ENCODE measurements around the gene CASP1. TPM values are rescaled to one million over a fixed set of nuclear protein-coding genes. Genes with fewer than 3 reads are reported as not detected.
"Not testable (repeated sequence)": the region's sequence is repeated elsewhere in the genome, so short reads cannot be mapped to it uniquely, and the experiment has no call there.

CASP1 gene
- total RNA-seq, result 2.7 to 4.9 TPM (median 2.8 TPM) in 3 replicates

DNA sequence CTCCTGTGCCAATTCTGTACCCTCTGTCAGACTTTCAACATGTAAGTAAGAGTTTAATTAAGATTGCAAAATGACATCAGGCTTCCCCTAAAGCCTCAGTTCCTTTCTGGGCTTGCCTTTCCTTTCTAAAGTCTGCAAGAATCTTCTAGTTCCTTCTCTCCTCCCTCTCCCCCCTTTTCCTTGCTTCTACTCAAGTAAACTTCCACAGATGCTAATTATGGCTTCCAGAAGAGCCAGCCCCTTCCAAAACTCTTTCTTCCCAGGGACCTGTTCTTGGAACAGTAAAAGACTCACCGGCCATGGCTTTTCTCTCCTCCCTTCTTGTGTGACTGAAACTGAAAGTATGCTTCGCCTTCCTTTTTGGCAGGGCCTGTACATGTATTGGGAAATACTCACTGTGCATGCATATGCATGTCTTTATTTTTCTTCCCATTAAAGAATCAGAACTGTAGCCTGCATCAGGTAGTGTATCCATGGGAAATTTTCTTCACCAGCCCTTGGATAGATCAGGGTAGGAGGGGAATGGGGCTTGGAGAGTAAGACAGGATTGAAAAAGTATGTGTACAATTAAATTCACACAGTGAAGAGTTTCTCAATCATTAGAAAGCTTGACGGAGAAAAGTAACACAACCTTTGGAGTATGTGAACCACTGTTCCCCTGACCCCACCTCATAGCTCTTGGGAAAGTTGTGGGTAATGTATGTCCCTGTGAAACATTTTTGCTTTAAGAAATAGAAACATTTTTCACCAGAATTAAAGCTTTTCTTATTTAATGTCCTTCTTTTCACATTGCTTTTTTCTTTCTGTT lies at the start of gene CASP1:
TSS of gene CASP1 (minus strand) at position 332 of the 808 bp plus-strand sequence. CDS start at position 301, 31 bp downstream.
- H3K36me3 Mint-ChIP-seq, result peaks cover 9% of the 10 kb centered on the region
- TF ChIP-seq, protein P1, sequence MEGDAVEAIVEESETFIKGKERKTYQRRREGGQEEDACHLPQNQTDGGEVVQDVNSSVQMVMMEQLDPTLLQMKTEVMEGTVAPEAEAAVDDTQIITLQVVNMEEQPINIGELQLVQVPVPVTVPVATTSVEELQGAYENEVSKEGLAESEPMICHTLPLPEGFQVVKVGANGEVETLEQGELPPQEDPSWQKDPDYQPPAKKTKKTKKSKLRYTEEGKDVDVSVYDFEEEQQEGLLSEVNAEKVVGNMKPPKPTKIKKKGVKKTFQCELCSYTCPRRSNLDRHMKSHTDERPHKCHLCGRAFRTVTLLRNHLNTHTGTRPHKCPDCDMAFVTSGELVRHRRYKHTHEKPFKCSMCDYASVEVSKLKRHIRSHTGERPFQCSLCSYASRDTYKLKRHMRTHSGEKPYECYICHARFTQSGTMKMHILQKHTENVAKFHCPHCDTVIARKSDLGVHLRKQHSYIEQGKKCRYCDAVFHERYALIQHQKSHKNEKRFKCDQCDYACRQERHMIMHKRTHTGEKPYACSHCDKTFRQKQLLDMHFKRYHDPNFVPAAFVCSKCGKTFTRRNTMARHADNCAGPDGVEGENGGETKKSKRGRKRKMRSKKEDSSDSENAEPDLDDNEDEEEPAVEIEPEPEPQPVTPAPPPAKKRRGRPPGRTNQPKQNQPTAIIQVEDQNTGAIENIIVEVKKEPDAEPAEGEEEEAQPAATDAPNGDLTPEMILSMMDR (IDR thresholded peaks at IDR 0.05; ENCODE audit: unreplicated experiment), result no peak
- no peak for DNase-seq (ENCODE audit: low spot score in 2 of 2, unreplicated experiment in 2 of 2)
- H3K27ac Mint-ChIP-seq, result peak within 1 kb of the TSS; percentile 70
- H3K4me3 Mint-ChIP-seq, result peak within 1 kb of the TSS; percentile 37
- H3K9me3 Mint-ChIP-seq, result peaks cover 16% of the 10 kb centered on the region
- H3K27me3 Mint-ChIP-seq (ENCODE audit: low read depth), result no peaks in the 10 kb centered on the region
- H3K4me1 Mint-ChIP-seq, result peaks cover 6% of the 10 kb centered on the region

DNA sequence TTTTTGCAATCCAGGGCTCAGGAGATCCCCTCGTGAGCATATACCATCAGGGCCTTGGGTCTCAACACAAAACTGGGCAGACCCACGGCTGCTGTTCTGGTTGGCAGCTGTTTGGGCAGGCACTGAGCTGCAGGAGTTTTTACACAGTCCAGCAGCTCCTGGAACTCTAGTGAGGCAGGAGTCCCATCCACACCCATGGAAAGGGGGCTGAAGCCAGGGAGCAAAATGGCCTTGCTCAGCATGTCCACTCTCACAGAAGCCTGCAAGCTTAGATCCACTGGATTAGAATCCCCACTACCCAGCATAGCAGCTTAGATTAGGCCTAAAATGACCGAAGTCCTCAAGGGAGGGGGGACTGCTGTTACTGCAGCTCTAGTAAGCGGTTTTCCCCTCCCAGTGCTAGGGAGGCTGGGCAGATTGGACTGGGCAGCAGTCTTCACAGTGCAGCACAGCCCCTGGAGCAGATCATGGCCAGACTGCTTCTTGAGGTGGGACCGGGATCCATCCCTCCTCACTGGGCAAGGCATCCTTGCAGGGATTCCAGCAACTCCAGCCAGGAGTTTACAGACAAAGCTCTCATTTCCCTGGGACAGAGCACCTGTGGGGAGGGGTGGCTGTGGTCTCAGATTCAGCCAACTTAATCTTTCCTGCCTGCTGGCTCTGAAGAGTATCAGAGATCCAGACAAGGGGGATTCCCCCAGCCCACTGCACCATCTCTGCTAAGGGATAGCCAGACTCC lies 46.6 kb upstream of the CASP1 start:
- no peak for DNase-seq (ENCODE audit: low spot score in 2 of 2, unreplicated experiment in 2 of 2)
- Mint-ChIP-seq H3K36me3 (no peaks in the 10 kb centered on the region), H3K27ac (no peak overlapping the region)

DNA sequence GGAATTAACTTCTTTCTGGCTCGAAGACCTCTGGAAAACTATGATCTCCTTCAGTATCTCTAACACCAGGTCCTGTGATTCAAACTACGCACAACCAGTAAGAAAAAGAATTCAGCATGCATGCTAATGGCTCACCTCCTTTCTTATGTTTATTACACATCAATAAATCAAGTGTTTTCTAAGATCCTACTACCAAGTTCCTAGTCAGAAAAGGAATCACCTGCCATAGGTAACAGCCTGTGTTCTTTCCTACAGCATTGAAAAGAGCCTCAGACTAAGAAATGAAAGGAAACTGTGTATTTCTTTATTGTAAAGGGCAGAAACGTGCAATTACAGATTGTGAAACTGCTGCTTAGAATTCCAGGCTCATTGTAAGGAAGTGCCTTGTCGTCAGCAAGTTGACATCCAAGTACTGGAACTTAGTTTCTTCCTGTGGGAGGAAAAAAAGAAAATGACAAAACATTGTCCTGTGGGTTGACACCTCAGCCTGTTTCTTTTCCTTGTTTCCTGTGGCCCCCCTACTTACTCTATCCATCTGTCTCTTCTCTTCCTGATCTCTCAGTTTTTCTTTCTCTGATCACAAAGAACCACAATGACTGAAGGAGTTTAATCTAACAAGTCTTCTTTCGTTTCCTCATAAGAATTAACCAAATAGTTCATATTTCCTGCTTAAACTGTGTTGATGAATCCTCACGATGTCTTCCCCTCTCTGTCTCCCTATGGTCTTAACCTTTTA lies 45.4 kb upstream of the CASP1 start:
- peaks cover 14% of the 10 kb centered on the region for H3K9me3 Mint-ChIP-seq
- DNase-seq (ENCODE audit: low spot score in 2 of 2, unreplicated experiment in 2 of 2); H3K27me3 Mint-ChIP-seq (ENCODE audit: low read depth); H3K36me3 Mint-ChIP-seq; H3K4me3 Mint-ChIP-seq: not testable (repeated sequence)
- peak overlapping the region; percentile 62 for H3K27ac Mint-ChIP-seq
- peaks cover 26% of the 10 kb centered on the region for H3K4me1 Mint-ChIP-seq

More for the DNA sequence above, 46.6 kb upstream of the CASP1 start:
- Mint-ChIP-seq H3K27me3 (ENCODE audit: low read depth) (no peaks in the 10 kb centered on the region), H3K4me3 (no peak overlapping the region), H3K9me3 (peaks cover 14% of the 10 kb centered on the region), H3K4me1 (peaks cover 26% of the 10 kb centered on the region)
- TF ChIP-seq, protein P1 (IDR thresholded peaks at IDR 0.05; ENCODE audit: unreplicated experiment), result no peak

DNA sequence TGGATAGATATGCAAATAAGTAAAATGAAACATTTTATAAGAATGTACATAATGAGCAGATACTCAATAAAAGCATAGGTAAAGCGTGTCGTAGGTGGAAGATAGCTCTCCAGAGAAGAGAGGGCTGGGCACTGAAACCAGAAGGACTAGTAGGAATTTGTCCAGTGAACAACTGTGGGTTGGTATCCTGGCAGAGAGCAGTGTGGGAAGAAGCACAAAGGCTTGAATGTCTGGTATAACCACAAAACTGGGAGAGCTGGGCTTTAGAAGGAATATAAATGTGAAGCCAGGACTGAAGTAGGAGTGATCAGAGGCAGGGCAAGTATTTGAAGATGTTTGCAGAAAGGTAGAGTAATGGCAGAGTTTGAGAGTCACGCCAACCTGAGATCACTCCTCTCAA lies 43.3 kb upstream of the CASP1 start:
- TF ChIP-seq, protein P1 (IDR thresholded peaks at IDR 0.05; ENCODE audit: unreplicated experiment), result no peak
- Mint-ChIP-seq H3K4me1 (peaks cover 26% of the 10 kb centered on the region), H3K27ac (no peak overlapping the region), H3K4me3 (no peak overlapping the region), H3K36me3 (no peaks in the 10 kb centered on the region), H3K9me3 (peaks cover 22% of the 10 kb centered on the region), H3K27me3 (ENCODE audit: low read depth) (no peaks in the 10 kb centered on the region)
- no peak for DNase-seq (ENCODE audit: low spot score in 2 of 2, unreplicated experiment in 2 of 2)

DNA sequence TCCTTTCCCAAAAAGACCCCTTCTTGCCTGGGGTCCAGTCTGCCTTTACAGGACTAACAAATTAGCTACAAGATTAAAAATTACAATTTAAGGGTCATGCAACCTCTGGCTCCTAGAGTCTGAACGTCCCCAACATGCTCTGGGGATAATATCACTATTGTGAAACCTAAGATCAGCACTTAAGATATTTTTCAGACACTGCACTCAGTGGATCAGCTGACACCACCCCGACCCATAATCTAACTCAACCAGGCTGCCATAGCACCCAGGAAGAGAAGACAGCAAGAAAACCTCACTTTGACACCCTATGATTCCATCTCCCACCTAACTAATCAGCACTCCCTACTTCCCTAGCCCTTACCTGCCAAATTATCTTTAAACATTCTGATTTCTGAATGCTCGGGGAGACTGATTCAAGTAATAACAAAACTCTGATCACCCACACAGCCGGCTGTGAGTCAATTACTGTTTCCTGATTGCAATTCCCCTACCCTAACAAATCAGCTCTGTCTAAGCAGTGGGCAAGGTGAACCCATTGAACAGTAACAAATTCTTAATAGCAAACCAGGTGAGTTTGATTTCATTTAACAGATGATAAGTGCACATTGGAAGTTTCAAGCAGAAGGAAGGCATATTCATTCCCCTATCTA lies 42.3 kb upstream of the CASP1 start:
- H3K27ac Mint-ChIP-seq; H3K36me3 Mint-ChIP-seq; H3K27me3 Mint-ChIP-seq (ENCODE audit: low read depth); DNase-seq (ENCODE audit: low spot score in 2 of 2, unreplicated experiment in 2 of 2); H3K4me3 Mint-ChIP-seq: not testable (repeated sequence)
- Mint-ChIP-seq H3K4me1 (peaks cover 26% of the 10 kb centered on the region), H3K9me3 (peaks cover 16% of the 10 kb centered on the region)

DNA sequence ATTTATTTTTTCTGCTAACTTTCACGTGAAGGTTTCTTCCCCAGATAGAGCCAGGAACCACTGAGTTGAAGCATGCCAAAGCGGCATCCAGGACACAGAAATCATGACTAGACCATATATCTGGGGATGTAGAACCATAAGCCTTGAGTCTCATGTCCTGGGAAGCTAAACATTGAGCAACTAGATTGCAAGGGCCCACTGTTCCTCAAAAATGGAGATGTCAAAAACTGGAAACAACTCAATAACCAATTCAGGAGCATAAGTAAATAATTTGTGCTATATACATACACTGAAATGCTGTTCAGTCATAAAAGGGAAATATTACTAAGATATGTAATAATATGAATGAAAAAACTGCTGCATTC lies 39.2 kb upstream of the CASP1 start:
- H3K27me3 Mint-ChIP-seq (ENCODE audit: low read depth), result no peaks in the 10 kb centered on the region
- H3K4me3 Mint-ChIP-seq, result no peak overlapping the region
- peaks cover 9% of the 10 kb centered on the region for H3K4me1 Mint-ChIP-seq
- H3K36me3 Mint-ChIP-seq, result no peaks in the 10 kb centered on the region
- TF ChIP-seq, protein P1 (IDR thresholded peaks at IDR 0.05; ENCODE audit: unreplicated experiment), result no peak
- DNase-seq (ENCODE audit: low spot score in 2 of 2, unreplicated experiment in 2 of 2), result no peak
- peaks cover 16% of the 10 kb centered on the region for H3K9me3 Mint-ChIP-seq
- H3K27ac Mint-ChIP-seq, result no peak overlapping the region

All from mesothelial cell of epicardium (in vitro differentiated cells).